A549 (cell line): ENCODE results near the gene PHACTR2. TPM values are rescaled to one million over a fixed set of nuclear protein-coding genes. Genes with fewer than 3 reads are reported as not detected.

Experiments used
- ATAC-seq, 2 experiments: fragments of 200-7000 bp in 1 of 2; fragments of >200 bp in 1 of 2; cut with Nextera tagmentation in 1 of 2; cut with Tn5 transposase in 1 of 2; 3 replicates each; pipeline versions ENCODE4 v1.8.0 to v1.9.1; 2018 to 2020; ENCODE audit warnings: mild to moderate bottlenecking in 1 of 2, moderate library complexity in 1 of 2
- CTCF ChIA-PET: fragments of 300-600 bp; sonication (Branson Sonifier 250); formaldehyde crosslinking; extraction: SDS; loops from one replicate; lab custom pipeline; 2021; ENCODE audit warnings: antibody characterized with exemption, inconsistent platforms; lab: Yijun Ruan, JAX
- POLR2A ChIA-PET: fragments of 350-600 bp; formaldehyde crosslinking; extraction: SDS; loops from one replicate; lab custom pipeline; 2021; ENCODE audit warnings: antibody characterized with exemption, inconsistent platforms; lab: Yijun Ruan, JAX
- DNase-seq, 2 experiments: peaks; one replicate each; pipeline versions ENCODE4 v3.0.0 to v3.0.0-alpha.2; 2011 to 2016; ENCODE audit warnings: low read depth in 1 of 2, low spot score in 1 of 2
- FAIRE-seq: peaks from 2 replicates; lab custom pipeline; 2011; peaks lifted over from hg19 to GRCh38; lab: Jason Lieb, UNC
- H3K27ac ChIP-seq, 2 experiments: fragments of >200 bp; sonication (Bioruptor Twin); formaldehyde crosslinking; 3 replicates each; pipeline ENCODE4 v1.5.1; 2016 to 2017
- H3K4me1 ChIP-seq: fragments of >200 bp; sonication (Bioruptor Twin); formaldehyde crosslinking; 3 replicates; pipeline ENCODE4 v1.6.1; 2016
- H3K4me2 ChIP-seq: fragments of >200 bp; sonication (Bioruptor Twin); formaldehyde crosslinking; 3 replicates; pipeline ENCODE4 v1.6.1; 2016
- H3K4me3 ChIP-seq: fragments of >200 bp; sonication (Bioruptor Twin); formaldehyde crosslinking; 3 replicates; pipeline ENCODE4 v1.5.1; 2016
- H3K9me3 ChIP-seq: fragments of >200 bp; sonication (Bioruptor Twin); formaldehyde crosslinking; 3 replicates; pipeline ENCODE4 v1.6.1; 2016
- BCL3 ChIP-seq: fragments of >200 bp; sonication (Bioruptor Twin); formaldehyde crosslinking; IDR thresholded peaks from 3 replicates; pipeline ENCODE4 v1.6.1; 2016
- BHLHE40 ChIP-seq: IDR thresholded peaks from 2 replicates; pipeline ENCODE4 v1.6.1; 2012; ENCODE audit warnings: low read depth, low read length, inconsistent platforms
- CBX2 ChIP-seq: fragments of 200-600 bp; sonication (generic); IDR thresholded peaks from 2 replicates; pipeline ENCODE4 v1.6.1; 2016; ENCODE audit warnings: low read depth, mild to moderate bottlenecking, borderline replicate concordance
- CBX8 ChIP-seq: fragments of 200-600 bp; sonication (generic); IDR thresholded peaks from 2 replicates; pipeline ENCODE4 v1.6.1; 2016
- CEBPB ChIP-seq, 2 experiments: fragments of >200 bp in 1 of 2; sonication (Bioruptor Twin) in 1 of 2; formaldehyde crosslinking in 1 of 2; IDR thresholded peaks; 2 replicates each; pipeline ENCODE4 v1.6.1; 2012 to 2016
- E2F6 ChIP-seq: IDR thresholded peaks from 2 replicates; pipeline ENCODE4 v1.6.1; 2012; ENCODE audit warnings: low read depth, borderline replicate concordance
- ESRRA ChIP-seq: fragments of 150-350 bp; IDR thresholded peaks from 2 replicates; pipeline ENCODE4 v1.6.1; 2014; ENCODE audit warnings: mild to moderate bottlenecking, low read length, borderline replicate concordance
- FOSB ChIP-seq: fragments of 250-450 bp; sonication (Bioruptor Pico); IDR thresholded peaks from 2 replicates; pipeline ENCODE4 v1.5.0; 2020; ENCODE audit warnings: mild to moderate bottlenecking, moderate library complexity
- FOXS1 ChIP-seq: fragments of 250-450 bp; sonication (Bioruptor Pico); IDR thresholded peaks from 2 replicates; pipeline ENCODE4 v1.5.0; 2020; ENCODE audit warnings: mild to moderate bottlenecking, moderate library complexity
- HDAC2 ChIP-seq: fragments of 200-600 bp; sonication (generic); IDR thresholded peaks from 2 replicates; pipeline ENCODE4 v1.6.1; 2016
- HEYL ChIP-seq: fragments of 250-450 bp; sonication (Bioruptor Pico); IDR thresholded peaks from 2 replicates; pipeline ENCODE4 v1.8.0; 2021; ENCODE audit warnings: mild to moderate bottlenecking, moderate library complexity
- HOXA7 ChIP-seq: fragments of 250-450 bp; sonication (Bioruptor Pico); IDR thresholded peaks from 2 replicates; pipeline ENCODE4 v1.5.0; 2020; ENCODE audit warnings: mild to moderate bottlenecking, moderate library complexity
- HOXB13 ChIP-seq: fragments of 250-450 bp; sonication (Bioruptor Pico); IDR thresholded peaks from 2 replicates; pipeline ENCODE4 v1.5.0; 2020; ENCODE audit warnings: low read depth, mild to moderate bottlenecking, moderate library complexity
- JUN ChIP-seq, 2 experiments: fragments of >200 bp; sonication (Bioruptor Twin); formaldehyde crosslinking; IDR thresholded peaks; 2 replicates in 1 of 2; 3 replicates in 1 of 2; pipeline ENCODE4 v1.6.1; 2016 to 2017
- MAFK ChIP-seq: fragments of 450-650 bp; IDR thresholded peaks from 2 replicates; pipeline ENCODE4 v1.6.1; 2014; ENCODE audit not compliant: partially characterized antibody
- NPAS2 ChIP-seq: fragments of 250-450 bp; sonication (Bioruptor Pico); IDR thresholded peaks from 2 replicates; pipeline ENCODE4 v1.8.0; 2022; ENCODE audit warnings: mild to moderate bottlenecking, moderate library complexity, borderline replicate concordance
- NR3C1 ChIP-seq: fragments of >200 bp; sonication (Bioruptor Twin); formaldehyde crosslinking; IDR thresholded peaks from 3 replicates; pipeline ENCODE4 v1.6.1; 2017
- PHF8 ChIP-seq: fragments of 200-600 bp; sonication (generic); IDR thresholded peaks from 2 replicates; pipeline ENCODE4 v1.6.1; 2016; ENCODE audit warnings: low read depth, mild to moderate bottlenecking, antibody characterized with exemption, moderate library complexity, borderline replicate concordance
- POLR2AphosphoS2 ChIP-seq: conservative IDR thresholded peaks from 2 replicates; pipeline ENCODE4 v1.6.1; 2012; ENCODE audit warnings: low read length, improper control_type of control experiment, inconsistent platforms
- RARB ChIP-seq: fragments of 250-450 bp; sonication (Bioruptor Pico); IDR thresholded peaks from 2 replicates; pipeline ENCODE4 v1.8.0; 2021; ENCODE audit warnings: mild to moderate bottlenecking, moderate library complexity
- TFCP2L1 ChIP-seq: fragments of 250-450 bp; sonication (Bioruptor Pico); IDR thresholded peaks from 2 replicates; pipeline ENCODE4 v1.5.0; 2021; ENCODE audit warnings: mild to moderate bottlenecking
- TP53 ChIP-seq: fragments of 250-450 bp; sonication (Bioruptor Pico); IDR thresholded peaks from 2 replicates; pipeline ENCODE4 v1.5.0; 2021; ENCODE audit warnings: mild to moderate bottlenecking, moderate library complexity
- ZFP36 ChIP-seq: fragments of 450-650 bp; IDR thresholded peaks from 2 replicates; pipeline ENCODE4 v1.6.1; 2014; ENCODE audit warnings: borderline replicate concordance; ENCODE audit not compliant: partially characterized antibody
- ZNF302 ChIP-seq: fragments of 250-450 bp; sonication (Bioruptor Pico); IDR thresholded peaks from 2 replicates; pipeline ENCODE4 v1.9.0; 2021; ENCODE audit warnings: inconsistent platforms, mild to moderate bottlenecking, moderate library complexity
- WGBS: methylation state at CpG from one replicate; pipeline ENCODE4 v1.1.6; 2017; ENCODE audit errors: missing lambda C conversion rate; 5-methylcytosine and 5-hydroxymethylcytosine counted together
- polyA plus RNA-seq, 4 experiments: library from polyadenylated mRNA; depleted of rRNA in 3 of 4; stranded (reverse); fragments of >200 nt; fragmentation: RNase III in 1 of 4; extraction: RNeasy Plus Mini Kit Qiagen cat#74134 plus additional on column Dnase treatment in 1 of 4; gene quantifications; 2 replicates in 3 of 4; 3 replicates in 1 of 4; pipeline ENCODE4 v1.2.3, GENCODE V29; 2011 to 2017
- TF ChIP-seq, protein P1 (sequence below): fragments of 150-350 bp; IDR thresholded peaks from 2 replicates; pipeline ENCODE4 v1.6.1; 2014; ENCODE audit warnings: low read depth, mild to moderate bottlenecking, low read length
- TF ChIP-seq, protein P2 (sequence below): fragments of 250-450 bp; sonication (Bioruptor Pico); IDR thresholded peaks from 2 replicates; pipeline ENCODE4 v1.5.0; 2021; ENCODE audit warnings: mild to moderate bottlenecking, moderate library complexity, borderline replicate concordance

PHACTR2 gene
- polyA plus RNA-seq, 2 of the 4 experiments (the other 2 are of a cell fraction): 2.5 to 10.4 TPM

- FAIRE-seq (no peak), ATAC-seq (no peak), DNase-seq (no peak)
- Histone ChIP-seq H3K4me3 (no peak overlapping the region), H3K4me1 (peaks cover 11% of the 10 kb centered on the region; the same call in 2 of the 3 replicates), H3K27ac (no peak overlapping the region; a peak in 1 of 6 replicates), H3K4me2 (no peak overlapping the region), H3K9me3 (no peaks in the 10 kb centered on the region)
- ChIA-PET CTCF (no interaction called here), POLR2A (no interaction called here)
- 87% methylated on average over 4 of the region's 4 CpGs for WGBS
- TF ChIP-seq TFCP2L1 (CRISPR knock-in tag) (no peak), FOSB (CRISPR knock-in tag) (no peak), MAFK (no peak), ESRRA (no peak), HOXA7 (no peak), HEYL (CRISPR knock-in tag) (no peak), HDAC2 (no peak), E2F6 (no peak), TP53 (CRISPR knock-in tag) (no peak), JUN (IDR thresholded peaks at IDR 0.05) (no peak), POLR2AphosphoS2 (no peak), CEBPB (IDR thresholded peaks at IDR 0.05) (no peak), RARB (CRISPR knock-in tag) (no peak), ZNF302 (CRISPR knock-in tag) (no peak), FOXS1 (CRISPR knock-in tag) (no peak), CBX8 (no peak), BCL3 (no peak)
- TF ChIP-seq, protein P1, sequence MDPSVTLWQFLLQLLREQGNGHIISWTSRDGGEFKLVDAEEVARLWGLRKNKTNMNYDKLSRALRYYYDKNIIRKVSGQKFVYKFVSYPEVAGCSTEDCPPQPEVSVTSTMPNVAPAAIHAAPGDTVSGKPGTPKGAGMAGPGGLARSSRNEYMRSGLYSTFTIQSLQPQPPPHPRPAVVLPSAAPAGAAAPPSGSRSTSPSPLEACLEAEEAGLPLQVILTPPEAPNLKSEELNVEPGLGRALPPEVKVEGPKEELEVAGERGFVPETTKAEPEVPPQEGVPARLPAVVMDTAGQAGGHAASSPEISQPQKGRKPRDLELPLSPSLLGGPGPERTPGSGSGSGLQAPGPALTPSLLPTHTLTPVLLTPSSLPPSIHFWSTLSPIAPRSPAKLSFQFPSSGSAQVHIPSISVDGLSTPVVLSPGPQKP: no peak
- TF ChIP-seq, protein P2, sequence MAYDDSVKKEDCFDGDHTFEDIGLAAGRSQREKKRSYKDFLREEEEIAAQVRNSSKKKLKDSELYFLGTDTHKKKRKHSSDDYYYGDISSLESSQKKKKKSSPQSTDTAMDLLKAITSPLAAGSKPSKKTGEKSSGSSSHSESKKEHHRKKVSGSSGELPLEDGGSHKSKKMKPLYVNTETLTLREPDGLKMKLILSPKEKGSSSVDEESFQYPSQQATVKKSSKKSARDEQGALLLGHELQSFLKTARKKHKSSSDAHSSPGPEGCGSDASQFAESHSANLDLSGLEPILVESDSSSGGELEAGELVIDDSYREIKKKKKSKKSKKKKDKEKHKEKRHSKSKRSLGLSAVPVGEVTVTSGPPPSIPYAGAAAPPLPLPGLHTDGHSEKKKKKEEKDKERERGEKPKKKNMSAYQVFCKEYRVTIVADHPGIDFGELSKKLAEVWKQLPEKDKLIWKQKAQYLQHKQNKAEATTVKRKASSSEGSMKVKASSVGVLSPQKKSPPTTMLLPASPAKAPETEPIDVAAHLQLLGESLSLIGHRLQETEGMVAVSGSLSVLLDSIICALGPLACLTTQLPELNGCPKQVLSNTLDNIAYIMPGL: no peak
Observed at GRCh38 chr6:143753678-143754077, 75.9 kb downstream of the PHACTR2 start.

DNA sequence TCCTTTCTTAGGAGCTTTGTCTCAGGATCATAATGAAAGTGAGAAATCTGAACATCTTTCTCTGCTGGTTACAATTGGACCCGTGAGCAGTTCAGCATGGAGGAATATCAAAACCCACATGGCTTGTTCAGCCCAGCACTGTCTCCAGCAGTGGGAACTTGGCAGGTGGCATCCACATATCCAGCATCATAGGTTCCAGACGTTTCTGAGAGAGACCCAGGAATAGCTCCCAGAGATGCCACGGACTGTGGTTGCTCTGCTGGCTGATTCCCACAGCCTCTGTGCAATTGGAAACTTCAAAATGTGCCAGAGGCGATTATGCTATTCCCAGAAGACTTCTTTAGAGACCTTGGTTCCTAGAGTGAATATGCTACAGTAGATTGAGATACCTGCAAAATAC lies 76.4 kb downstream of the PHACTR2 start:
- H3K27ac ChIP-seq: peak overlapping the region in 1 of 2 experiments; percentile 20; a peak in 1 of 6 replicates
- TF ChIP-seq ZFP36: no peak
- no peak for TF ChIP-seq TP53 (CRISPR knock-in tag)
- no peak for TF ChIP-seq NPAS2
- no peak for TF ChIP-seq BHLHE40
- TF ChIP-seq CBX2: no peak
- no peak for TF ChIP-seq TFCP2L1 (CRISPR knock-in tag)
- TF ChIP-seq HOXA7: no peak
- no peak for TF ChIP-seq NR3C1
- no peak for TF ChIP-seq CBX8
- TF ChIP-seq ZNF302 (CRISPR knock-in tag): no peak
- no peak for TF ChIP-seq PHF8
- TF ChIP-seq HOXB13 (CRISPR knock-in tag): no peak
- TF ChIP-seq FOXS1 (CRISPR knock-in tag): no peak
- no peak for TF ChIP-seq JUN (IDR thresholded peaks at IDR 0.05)
- no peak for TF ChIP-seq MAFK
- no peak for TF ChIP-seq HDAC2
- FAIRE-seq (no peak), DNase-seq (no peak), ATAC-seq (no peak)
- POLR2A ChIA-PET: no interaction called here
- 76% methylated on average over 4 of the region's 4 CpGs for WGBS
- H3K4me1 ChIP-seq: peaks cover 11% of the 10 kb centered on the region; the same call in 2 of the 3 replicates
- H3K4me2 ChIP-seq: no peak overlapping the region
- H3K9me3 ChIP-seq: no peaks in the 10 kb centered on the region
- H3K4me3 ChIP-seq: no peak overlapping the region
- CTCF ChIA-PET: no interaction called here
